Subcutaneous abdominal adipose tissue (tissue), 5 donors: Measurements from ENCODE around the gene NANOS2.
A peak's percentile ranks its signal among the peaks of the same experiment; 100 is the strongest.
"Not testable (repeated sequence)": the region's sequence is repeated elsewhere in the genome, so short reads cannot be mapped to it uniquely, and the experiment has no call there.

ENCODE experiments used
- H3K27ac ChIP-seq: one replicate; pipeline ENCODE4 v1.7.0; 2013; ENCODE audit warnings: low read depth, mild to moderate bottlenecking, inconsistent platforms, low read length, moderate library complexity
- H3K27me3 ChIP-seq, 5 donors: one replicate each; pipeline ENCODE4 v1.7.0; 2013; ENCODE audit warnings: low read length in 5 of 5, inconsistent platforms in 1 of 5; ENCODE audit not compliant: control insufficient read depth in 5 of 5, insufficient read depth in 4 of 5
- H3K36me3 ChIP-seq, 5 donors: one replicate each; pipeline ENCODE4 v1.7.0; 2013; ENCODE audit warnings: low read length in 5 of 5; ENCODE audit not compliant: control insufficient read depth in 5 of 5, insufficient read depth in 5 of 5
- H3K4me1 ChIP-seq, 5 donors: one replicate each; pipeline ENCODE4 v1.7.0; 2013; ENCODE audit warnings: low read length in 5 of 5, mild to moderate bottlenecking in 3 of 5, moderate library complexity in 1 of 5; ENCODE audit not compliant: control insufficient read depth in 5 of 5, insufficient read depth in 5 of 5
- H3K4me3 ChIP-seq, 5 donors: one replicate each; pipeline ENCODE4 v1.7.0; 2013; ENCODE audit warnings: low read length in 5 of 5, low read depth in 1 of 5
- H3K9ac ChIP-seq, 5 donors: one replicate each; pipeline ENCODE4 v1.7.0; 2013; ENCODE audit warnings: low read length in 5 of 5, mild to moderate bottlenecking in 4 of 5, moderate library complexity in 3 of 5
- H3K9me3 ChIP-seq, 5 donors: one replicate each; pipeline ENCODE4 v1.7.0; 2013; ENCODE audit warnings: low read length in 5 of 5; ENCODE audit not compliant: control insufficient read depth in 5 of 5
- donor health status: healthy.
- donor health status: healthy.
- donor health status: healthy.
- donor health status: healthy.
- donor health status: healthy.

Gene NANOS2

GRCh38 chr19:45878043-45878794 is 36.4 kb downstream of the NANOS2 start:
- Histone ChIP-seq H3K4me3 (no peak overlapping the region), H3K9me3 (no peaks in the 10 kb centered on the region), H3K27me3 (peaks cover 0 to 10% (median 3%) of the 10 kb centered on the region in 5 donors), H3K36me3 (no peaks in the 10 kb centered on the region), H3K27ac (no peak overlapping the region), H3K4me1 (peaks cover 0 to 23% (median 20%) of the 10 kb centered on the region in 5 donors), H3K9ac (no peak overlapping the region)

DNA sequence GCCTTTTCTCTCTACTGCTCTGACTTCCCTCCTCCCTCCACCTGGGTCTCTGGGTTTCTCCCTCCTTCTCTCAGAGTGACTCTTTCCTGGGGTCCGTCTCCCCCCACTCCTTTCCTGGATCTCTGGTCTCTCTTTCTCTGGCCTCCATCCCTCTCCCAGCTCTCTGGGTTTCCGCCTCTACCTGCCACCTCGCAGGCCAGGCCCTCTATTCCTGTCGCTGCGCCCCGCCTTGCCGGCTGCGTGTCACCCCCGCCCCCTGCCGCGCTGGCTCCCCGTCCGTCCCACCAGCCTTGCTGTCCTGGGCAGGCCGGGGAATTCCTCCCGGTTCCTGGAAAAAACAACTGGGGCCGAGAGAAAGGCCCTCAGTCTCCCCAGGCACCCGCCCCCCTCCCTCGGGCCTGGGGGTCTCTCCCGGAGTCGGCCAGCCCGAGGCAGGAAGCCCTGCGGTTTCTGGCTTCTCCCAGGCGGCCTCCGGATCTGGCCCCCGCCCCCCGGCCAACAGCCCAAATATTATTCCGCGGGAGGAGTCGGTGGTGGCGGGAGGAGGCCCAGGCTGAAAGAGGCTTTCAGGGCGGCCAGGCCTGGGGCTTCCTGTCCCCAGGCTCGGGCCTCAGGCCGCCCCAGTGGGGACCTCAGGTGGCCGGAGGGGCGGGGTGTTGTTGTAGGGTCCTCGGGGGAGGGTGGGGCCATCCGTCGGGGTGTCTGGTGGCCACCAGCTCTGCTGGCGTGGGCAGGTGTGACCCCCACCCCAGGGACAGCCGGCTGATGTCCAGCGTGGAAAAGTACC is 38.0 kb downstream of the NANOS2 start:
- Histone ChIP-seq H3K4me1 (peaks cover 0 to 12% (median 11%) of the 10 kb centered on the region in 5 donors), H3K4me3 (peak overlapping the region in 3 of 5 donors; percentile 12 to 26 (median 22)), H3K36me3 (no peaks in the 10 kb centered on the region), H3K9ac (peak overlapping the region in 4 of 5 donors; percentile 13 to 67 (median 44)), H3K27ac (no peak overlapping the region), H3K9me3 (no peaks in the 10 kb centered on the region), H3K27me3 (peaks cover 0 to 10% (median 3%) of the 10 kb centered on the region in 5 donors)

GRCh38 chr19:45876161-45876410 is 38.5 kb downstream of the NANOS2 start:
- H3K9me3 ChIP-seq = no peaks in the 10 kb centered on the region
- H3K36me3 ChIP-seq = no peaks in the 10 kb centered on the region
- H3K27ac ChIP-seq = no peak overlapping the region
- peak overlapping the region in 2 of 5 donors; percentile 54 to 67 for H3K9ac ChIP-seq
- H3K4me3 ChIP-seq = no peak overlapping the region
- H3K4me1 ChIP-seq = peaks cover 0 to 12% (median 11%) of the 10 kb centered on the region in 5 donors
- peaks cover 0 to 10% (median 3%) of the 10 kb centered on the region in 5 donors for H3K27me3 ChIP-seq

GRCh38 chr19:45874620-45874966 is 40.0 kb downstream of the NANOS2 start:
- Histone ChIP-seq H3K27me3 (peaks cover 0 to 10% (median 3%) of the 10 kb centered on the region in 5 donors), H3K9ac (no peak overlapping the region), H3K4me3 (no peak overlapping the region), H3K4me1 (peaks cover 0 to 12% (median 11%) of the 10 kb centered on the region in 5 donors), H3K9me3 (no peaks in the 10 kb centered on the region), H3K36me3 (no peaks in the 10 kb centered on the region), H3K27ac (no peak overlapping the region)

- H3K27ac ChIP-seq = no peak overlapping the region
- peaks cover 0 to 12% (median 11%) of the 10 kb centered on the region in 5 donors for H3K4me1 ChIP-seq
- no peak overlapping the region for H3K9ac ChIP-seq
- H3K36me3 ChIP-seq = no peaks in the 10 kb centered on the region
- H3K9me3 ChIP-seq = no peaks in the 10 kb centered on the region
- H3K27me3 ChIP-seq = peaks cover 0 to 10% (median 2%) of the 10 kb centered on the region in 5 donors
- no peak overlapping the region for H3K4me3 ChIP-seq
Observed at GRCh38 chr19:45873219-45873772, 41.3 kb downstream of the NANOS2 start.

DNA sequence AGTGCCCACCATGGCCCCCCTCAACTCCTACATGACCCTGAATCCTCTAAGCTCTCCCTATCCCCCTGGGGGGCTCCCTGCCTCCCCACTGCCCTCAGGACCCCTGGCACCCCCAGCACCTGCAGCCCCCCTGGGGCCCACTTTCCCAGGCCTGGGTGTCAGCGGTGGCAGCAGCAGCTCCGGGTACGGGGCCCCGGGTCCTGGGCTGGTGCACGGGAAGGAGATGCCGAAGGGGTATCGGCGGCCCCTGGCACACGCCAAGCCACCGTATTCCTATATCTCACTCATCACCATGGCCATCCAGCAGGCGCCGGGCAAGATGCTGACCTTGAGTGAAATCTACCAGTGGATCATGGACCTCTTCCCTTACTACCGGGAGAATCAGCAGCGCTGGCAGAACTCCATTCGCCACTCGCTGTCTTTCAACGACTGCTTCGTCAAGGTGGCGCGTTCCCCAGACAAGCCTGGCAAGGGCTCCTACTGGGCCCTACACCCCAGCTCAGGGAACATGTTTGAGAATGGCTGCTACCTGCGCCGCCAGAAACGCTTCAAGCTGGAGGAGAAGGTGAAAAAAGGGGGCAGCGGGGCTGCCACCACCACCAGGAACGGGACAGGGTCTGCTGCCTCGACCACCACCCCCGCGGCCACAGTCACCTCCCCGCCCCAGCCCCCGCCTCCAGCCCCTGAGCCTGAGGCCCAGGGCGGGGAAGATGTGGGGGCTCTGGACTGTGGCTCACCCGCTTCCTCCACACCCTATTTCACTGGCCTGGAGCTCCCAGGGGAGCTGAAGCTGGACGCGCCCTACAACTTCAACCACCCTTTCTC is 42.3 kb downstream of the NANOS2 start:
- Histone ChIP-seq H3K27me3 (peaks cover 0 to 5% (median 0%) of the 10 kb centered on the region in 5 donors), H3K27ac (no peak overlapping the region), H3K9ac (no peak overlapping the region), H3K4me1 (peaks cover 0 to 11% (median 10%) of the 10 kb centered on the region in 5 donors), H3K4me3 (no peak overlapping the region), H3K9me3 (no peaks in the 10 kb centered on the region), H3K36me3 (no peaks in the 10 kb centered on the region)

DNA sequence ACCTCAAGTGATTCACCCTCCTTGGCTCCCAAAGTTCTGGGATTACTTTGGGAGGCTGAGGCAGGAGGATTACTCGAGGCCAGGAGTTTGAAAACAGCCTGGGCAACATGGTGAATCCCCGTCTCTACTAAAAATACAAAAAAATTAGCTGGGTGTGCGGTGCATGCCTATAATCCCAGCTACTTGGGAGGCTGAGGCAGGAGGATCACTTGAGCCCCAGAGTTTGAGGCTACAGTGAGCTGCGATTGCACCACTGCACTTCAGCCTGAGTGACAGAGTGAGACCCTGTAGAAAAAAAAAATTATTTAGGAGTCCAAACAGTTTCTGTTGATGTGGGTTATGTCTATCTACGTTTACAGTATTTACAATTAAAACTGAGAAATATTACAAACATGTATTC is 43.8 kb downstream of the NANOS2 start:
- Histone ChIP-seq H3K4me1 (no peaks in the 10 kb centered on the region), H3K9me3 (no peaks in the 10 kb centered on the region), H3K9ac (no peak overlapping the region), H3K36me3 (no peaks in the 10 kb centered on the region), H3K27ac (no peak overlapping the region), H3K27me3 (peaks cover 0 to 3% (median 2%) of the 10 kb centered on the region in 5 donors), H3K4me3 (no peak overlapping the region)

- not testable (repeated sequence) for H3K4me3 ChIP-seq, H3K27ac ChIP-seq, H3K9me3 ChIP-seq, H3K36me3 ChIP-seq, H3K9ac ChIP-seq
- peaks cover 2 to 19% (median 15%) of the 10 kb centered on the region in 5 donors for H3K4me1 ChIP-seq
- H3K27me3 ChIP-seq = peaks cover 0 to 20% (median 12%) of the 10 kb centered on the region in 5 donors
Observed at GRCh38 chr19:45867241-45867640, 47.3 kb downstream of the NANOS2 start.

DNA sequence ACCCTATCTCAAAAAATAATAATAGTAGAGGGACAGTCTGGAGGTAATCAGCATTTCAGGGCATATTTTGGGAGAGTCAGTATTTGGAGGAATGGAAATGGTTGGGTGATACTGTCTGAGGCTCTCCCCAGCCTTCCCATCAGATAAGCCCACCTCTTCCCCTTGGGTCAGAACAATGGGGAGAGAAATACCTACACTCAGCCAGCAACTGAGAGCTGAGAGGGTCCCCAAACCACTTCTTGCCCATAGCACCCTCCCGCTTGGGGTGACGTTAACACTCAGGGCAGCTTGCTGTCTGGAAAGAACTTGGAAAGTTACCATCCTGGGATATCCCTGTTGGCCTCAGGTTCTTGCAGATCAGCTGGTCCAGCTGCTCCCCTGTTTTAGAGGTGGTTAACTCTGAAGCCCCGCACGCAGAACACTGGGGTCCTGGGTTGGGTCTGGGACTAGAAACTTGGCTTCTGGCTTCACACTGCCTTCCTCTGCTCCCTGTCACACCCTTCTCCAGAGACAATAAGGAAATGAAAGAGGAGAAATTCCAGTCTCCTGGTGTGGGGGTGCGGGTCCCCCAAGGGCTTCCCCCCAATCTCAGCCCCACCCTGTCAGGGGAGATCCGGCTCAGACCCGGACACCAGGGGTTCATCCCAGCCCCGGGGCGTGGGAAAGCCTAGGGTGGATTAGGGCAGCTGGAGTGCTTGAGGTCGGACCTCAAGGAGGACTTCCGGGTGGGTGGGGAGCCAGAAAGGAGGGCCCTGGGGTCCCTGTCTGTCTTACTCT is 48.0 kb downstream of the NANOS2 start:
- Histone ChIP-seq H3K9ac (no peak overlapping the region), H3K27ac (no peak overlapping the region), H3K27me3 (peaks cover 0 to 20% (median 12%) of the 10 kb centered on the region in 5 donors), H3K9me3 (no peaks in the 10 kb centered on the region), H3K4me3 (no peak overlapping the region), H3K36me3 (no peaks in the 10 kb centered on the region), H3K4me1 (peaks cover 2 to 24% (median 19%) of the 10 kb centered on the region in 5 donors)
